Glomerular visceral epithelial cell (primary cell): ENCODE data around the gene MIF4GD.
A peak's percentile ranks its signal among the peaks of the same experiment; 100 is the strongest.
"Not testable (repeated sequence)": the region's sequence is repeated elsewhere in the genome, so short reads cannot be mapped to it uniquely, and the experiment has no call there.

Experiments
- DNase-seq: peaks from one replicate; pipeline ENCODE4 v3.0.0-alpha.2; 2016; ENCODE audit errors: extremely low spot score

Gene MIF4GD

DNA sequence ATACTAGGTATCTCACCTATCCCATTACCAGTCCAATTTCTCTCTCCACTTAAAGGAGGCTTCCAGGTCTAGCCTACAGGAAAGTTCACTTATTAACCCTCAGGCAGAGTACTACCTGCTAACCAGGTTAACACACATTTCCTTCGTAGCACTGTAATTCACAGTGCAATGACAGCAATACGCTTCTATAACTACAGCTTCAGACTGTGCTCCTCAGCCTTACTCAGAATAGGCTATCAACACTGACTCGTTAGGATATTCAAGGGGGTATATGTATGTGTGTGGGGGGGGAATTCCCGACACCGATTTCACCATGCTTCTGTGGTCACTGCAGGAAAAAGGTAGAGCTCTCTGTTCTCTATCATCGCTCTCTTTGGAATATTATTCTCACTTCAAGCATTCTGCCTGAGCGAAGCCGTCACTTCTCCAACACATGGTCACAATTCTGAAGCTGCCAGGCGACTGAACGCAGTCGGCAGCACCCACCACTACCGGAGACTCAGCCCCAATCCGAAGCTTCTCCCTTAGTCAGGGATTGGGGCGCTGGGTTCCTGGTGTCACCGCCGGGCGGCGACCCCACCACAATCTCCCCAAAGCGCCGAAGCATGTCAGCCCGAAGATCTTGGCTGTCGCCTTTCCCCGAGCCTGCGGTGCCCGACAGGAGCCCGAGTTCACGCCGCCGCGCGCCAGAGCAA is 10.2 kb downstream of the MIF4GD start:
- peak; percentile 35 for DNase-seq

DNA sequence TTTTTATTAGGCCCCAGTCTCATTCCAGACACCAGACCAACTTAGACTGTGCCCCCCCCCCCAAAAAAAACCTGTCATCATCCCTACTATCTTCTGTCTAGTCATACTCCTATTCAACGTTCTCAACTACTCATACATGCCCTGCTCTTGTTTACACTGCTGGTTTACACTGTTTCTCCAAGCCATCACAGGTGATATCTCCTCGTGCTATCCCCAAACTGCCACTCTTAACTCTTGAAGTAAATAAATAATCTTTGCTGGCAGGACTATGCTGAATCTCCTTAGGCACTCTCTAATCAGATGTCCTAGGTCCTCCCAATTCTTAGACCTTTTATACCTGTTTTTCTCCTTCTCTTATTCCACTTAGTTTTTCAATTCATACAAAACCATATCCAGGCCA is 13.8 kb downstream of the MIF4GD start:
- DNase-seq, result not testable (repeated sequence)

DNA sequence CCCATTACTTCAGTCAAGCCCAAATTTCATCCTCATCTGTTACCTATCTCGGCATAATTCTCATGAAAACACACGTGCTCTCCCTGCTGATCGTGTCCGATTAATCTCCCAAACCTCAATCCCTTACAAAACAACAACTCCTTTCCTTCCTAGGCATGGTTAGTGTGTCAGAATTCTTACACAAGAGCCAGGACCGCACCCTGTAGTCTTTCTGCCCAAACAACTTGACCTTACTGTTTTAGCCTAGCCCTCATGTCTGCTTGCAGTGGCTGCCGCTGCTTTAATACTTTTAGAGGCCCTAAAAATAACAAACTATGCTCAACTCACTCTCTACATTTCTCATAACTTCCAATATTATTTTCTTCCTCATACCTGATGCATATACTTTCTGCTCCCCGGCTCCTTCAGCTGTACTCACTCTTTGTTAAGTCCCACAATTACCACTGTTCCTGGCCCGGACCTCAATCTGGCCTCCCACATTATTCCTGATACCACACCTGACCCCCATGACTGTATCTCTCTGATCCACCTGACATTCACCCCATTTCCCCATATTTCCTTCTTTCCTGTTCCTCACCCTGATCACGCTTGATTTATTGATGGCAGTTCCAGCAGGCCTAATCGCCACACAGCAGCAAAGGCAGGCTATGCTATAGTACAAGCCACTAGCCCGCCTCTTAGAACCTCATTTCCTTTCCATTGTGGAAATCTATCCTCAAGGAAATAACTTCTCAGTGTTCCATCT is 14.9 kb downstream of the MIF4GD start:
- not testable (repeated sequence) for DNase-seq

- DNase-seq, result no peak
These were observed 18.8 kb downstream of the MIF4GD start for GRCh38 chr17:75252039-75252816.

DNA sequence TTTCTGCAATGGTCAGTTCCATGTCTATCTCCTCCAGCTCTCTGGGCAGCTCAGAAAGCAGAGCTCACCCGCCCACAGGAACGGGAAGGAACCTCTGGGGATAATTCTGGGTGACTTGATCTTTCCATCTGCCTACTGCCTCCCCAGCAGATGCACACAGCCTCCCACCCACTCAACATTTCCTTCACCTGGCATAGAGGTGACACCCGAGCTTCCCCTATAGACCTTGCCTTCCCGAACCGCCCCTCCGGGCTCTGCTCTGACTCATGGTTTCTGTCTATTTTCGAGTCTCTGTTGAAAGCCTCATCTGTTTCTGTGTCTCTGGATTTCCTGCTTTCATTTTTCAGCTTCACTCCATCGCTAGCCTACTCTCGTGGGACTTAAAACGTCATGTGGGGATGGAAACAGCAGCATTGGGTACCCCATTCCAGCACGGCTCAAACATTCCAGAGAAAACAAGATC is 21.0 kb downstream of the MIF4GD start:
- no peak for DNase-seq

DNA sequence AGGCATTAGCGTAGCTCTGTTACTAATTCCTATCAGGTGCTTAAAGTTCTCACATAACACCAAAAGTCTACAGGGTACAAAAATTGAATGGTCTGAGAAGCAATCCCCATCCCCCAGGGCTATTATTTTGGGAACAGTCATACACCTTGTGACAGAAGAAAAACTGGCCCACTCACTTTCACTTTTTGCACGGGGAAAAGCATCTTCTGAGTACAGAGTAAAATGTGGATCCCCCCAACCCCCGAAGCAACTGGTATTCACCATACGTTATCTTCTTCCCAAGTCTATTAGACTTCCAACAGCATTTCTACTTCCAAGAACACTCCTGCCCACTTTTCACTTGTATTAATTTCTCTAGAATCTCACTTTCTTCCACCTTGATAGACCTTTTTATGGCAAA is 21.5 kb downstream of the MIF4GD start:
- DNase-seq, result no peak

DNA sequence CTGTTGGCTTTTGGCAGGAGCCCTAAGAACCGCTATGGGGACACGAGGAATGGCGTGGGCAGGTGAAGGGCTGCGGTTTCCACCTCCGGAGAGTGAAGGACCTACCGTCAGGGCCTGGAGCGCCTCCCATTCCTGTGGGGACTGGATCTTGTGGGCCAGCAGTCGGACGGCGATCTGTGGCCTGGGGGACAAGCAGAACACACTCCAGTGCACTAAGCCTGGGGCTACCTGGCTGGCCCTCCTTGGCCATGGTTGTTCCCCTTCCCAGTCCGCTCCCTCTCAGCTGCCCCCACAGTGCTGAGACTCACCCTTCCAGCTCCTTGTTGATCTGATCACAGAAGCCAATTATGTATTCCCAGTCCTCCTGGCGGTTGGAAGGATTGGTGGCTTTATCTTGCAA is 24.6 kb downstream of the MIF4GD start:
- no peak for DNase-seq

DNA sequence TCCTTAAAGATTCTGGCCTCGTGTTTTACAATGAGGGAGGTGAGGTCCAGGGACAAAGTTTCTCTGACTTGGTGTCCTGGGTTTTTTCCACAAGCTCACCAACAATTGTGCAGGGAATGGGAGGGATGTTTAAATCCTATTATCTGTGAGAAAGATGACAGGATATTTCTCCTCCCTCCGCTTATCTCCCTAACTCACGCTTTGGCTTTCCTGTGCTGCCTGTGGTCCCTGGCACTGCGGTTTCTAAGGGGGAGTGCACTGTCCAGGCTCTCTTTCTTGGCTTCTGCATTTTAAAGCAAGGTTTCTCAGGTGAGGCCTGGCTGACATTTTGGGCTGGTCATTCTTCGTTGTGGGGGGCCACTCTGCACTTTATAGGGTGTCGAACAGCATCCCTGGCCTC is 26.0 kb downstream of the MIF4GD start:
- DNase-seq, result no peak

DNA sequence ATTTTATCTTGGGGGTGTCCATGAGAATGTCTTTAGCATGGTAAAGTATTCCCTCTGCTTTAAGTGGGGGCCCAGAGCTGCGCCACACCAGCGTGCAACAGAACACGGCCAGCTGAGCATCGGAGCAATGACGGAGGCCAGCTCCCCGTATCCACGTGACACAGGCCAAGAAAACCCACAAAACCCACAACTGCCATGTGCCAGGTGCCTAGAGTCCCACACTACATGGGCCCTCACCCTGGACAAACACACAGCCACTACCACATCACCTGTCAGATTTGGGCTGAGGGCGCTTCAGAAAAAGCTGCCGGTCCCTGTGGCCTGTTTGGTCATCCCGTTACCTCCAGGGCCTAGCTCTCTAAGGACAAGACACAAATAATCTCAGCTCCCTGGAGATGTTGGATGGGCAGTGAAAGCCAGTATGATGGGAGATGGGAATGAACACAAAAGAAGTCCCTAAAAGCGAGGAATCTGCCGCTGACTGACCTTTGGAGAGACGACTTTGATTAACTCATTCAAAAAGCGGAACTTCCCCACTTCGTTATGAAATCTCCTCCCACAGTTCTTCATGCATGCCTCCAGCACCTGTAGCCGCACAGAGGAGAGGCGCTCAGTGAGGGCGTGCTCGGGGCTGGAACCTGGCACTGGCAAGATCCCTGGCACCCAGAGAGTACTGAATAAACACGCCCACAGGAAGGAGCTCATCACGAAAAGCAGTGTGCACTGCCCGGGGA is 26.7 kb downstream of the MIF4GD start:
- DNase-seq, result no peak

GRCh38 chr17:75242461-75243042 is 28.5 kb downstream of the MIF4GD start:
- no peak for DNase-seq

DNA sequence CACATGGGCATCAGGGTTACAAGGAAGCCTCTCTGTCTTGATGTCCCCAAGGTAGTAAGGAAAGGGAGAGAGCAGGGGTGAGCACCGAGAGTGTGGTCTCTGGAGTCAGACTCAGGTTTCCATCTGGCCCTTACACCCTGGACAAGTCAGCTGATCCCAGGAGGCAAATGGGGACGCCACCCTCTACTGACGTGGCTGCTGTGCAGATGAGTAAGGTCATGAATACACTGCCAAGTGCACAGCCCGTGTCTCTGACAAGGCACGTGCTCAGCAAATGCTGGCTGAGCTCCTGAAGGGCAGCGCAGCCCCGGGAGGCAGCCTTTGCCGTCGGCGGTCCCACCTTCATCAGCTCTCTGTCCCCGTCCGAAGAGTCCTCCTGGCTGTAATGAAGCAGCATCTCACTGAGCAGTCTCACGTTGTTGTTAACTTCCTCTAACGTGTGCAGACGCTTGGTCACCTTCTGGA is 29.0 kb downstream of the MIF4GD start:
- DNase-seq, result no peak

- no peak for DNase-seq
These were observed 29.5 kb downstream of the MIF4GD start for GRCh38 chr17:75241502-75241901.

GRCh38 chr17:75241143-75241430 is 29.9 kb downstream of the MIF4GD start:
- DNase-seq, result no peak

GRCh38 chr17:75240394-75241142 is 30.5 kb downstream of the MIF4GD start:
- peak; percentile 27 for DNase-seq

GRCh38 chr17:75239778-75240393 is 31.1 kb downstream of the MIF4GD start:
- DNase-seq, result no peak

GRCh38 chr17:75239214-75239613 is 31.8 kb downstream of the MIF4GD start:
- DNase-seq, result no peak

- DNase-seq, result peak; percentile 72
These were observed 32.3 kb downstream of the MIF4GD start for GRCh38 chr17:75238684-75239191.

DNA sequence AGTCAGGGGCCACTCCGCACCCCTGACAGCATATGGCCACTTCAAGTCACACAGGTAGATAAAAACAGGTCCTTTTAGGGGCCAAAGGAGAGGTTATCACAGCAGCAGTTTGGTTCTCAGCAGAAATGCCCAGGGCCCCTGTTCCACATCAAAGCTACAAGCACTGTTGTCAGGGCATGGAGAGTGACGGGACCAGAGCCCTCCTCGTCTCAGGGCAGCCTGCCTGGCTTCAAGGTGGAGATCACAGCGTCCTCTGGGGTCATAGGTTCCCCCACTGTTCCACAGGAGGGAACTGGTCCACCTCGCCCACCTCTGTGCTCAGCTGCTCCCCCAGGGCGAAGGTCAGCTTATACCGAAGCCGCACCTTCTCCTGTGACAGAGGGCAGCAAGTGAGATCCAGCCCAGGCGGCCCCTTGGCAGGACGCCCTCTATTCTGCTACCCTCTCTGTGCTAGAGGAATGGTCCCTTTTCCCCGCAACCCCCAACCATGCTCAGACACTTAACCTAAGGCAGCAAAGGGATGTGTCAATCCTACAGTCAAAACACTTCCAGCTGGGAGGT is 32.9 kb downstream of the MIF4GD start:
- DNase-seq, result no peak

- no peak for DNase-seq
These were observed 33.7 kb downstream of the MIF4GD start for GRCh38 chr17:75237100-75238014.
